Measurements from ENCODE around the gene TNFRSF9.

- TF ChIP-seq CTCF (IDR thresholded peaks at IDR 0.05; ENCODE audit: low read depth, low read length, missing input control) (peak; percentile 65), SP1 (IDR thresholded peaks at IDR 0.05) (no peak), REST (IDR thresholded peaks at IDR 0.05) (no peak), ZBTB33 (IDR thresholded peaks at IDR 0.05) (no peak), EGR1 (IDR thresholded peaks at IDR 0.05; ENCODE audit: low read depth in 2 of 2) (no peak), YY1 (IDR thresholded peaks at IDR 0.05) (no peak)
These were observed 38.1 kb downstream of the TNFRSF9 start for GRCh38 chr1:7902478-7903085.
